Stimulated activated CD4-positive, alpha-beta T cell treated with anti-CD3 and anti-CD28 coated beads, Interleukin-1b, Interleukin-23, amount 100 ng/mL, for 24 hours (primary cell): ENCODE results near the gene POLE3.
A peak's percentile ranks its signal among the peaks of the same experiment; 100 is the strongest.
"Not testable (repeated sequence)": the region's sequence is repeated elsewhere in the genome, so short reads cannot be mapped to it uniquely, and the experiment has no call there.

Source experiments
- DNase-seq, 4 experiments: peaks; one replicate each; pipeline ENCODE4 v3.0.0-alpha.2; 2020; ENCODE audit warnings: low read depth in 4 of 4, low spot score in 1 of 4

The POLE3 gene, protein sequence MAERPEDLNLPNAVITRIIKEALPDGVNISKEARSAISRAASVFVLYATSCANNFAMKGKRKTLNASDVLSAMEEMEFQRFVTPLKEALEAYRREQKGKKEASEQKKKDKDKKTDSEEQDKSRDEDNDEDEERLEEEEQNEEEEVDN

DNA sequence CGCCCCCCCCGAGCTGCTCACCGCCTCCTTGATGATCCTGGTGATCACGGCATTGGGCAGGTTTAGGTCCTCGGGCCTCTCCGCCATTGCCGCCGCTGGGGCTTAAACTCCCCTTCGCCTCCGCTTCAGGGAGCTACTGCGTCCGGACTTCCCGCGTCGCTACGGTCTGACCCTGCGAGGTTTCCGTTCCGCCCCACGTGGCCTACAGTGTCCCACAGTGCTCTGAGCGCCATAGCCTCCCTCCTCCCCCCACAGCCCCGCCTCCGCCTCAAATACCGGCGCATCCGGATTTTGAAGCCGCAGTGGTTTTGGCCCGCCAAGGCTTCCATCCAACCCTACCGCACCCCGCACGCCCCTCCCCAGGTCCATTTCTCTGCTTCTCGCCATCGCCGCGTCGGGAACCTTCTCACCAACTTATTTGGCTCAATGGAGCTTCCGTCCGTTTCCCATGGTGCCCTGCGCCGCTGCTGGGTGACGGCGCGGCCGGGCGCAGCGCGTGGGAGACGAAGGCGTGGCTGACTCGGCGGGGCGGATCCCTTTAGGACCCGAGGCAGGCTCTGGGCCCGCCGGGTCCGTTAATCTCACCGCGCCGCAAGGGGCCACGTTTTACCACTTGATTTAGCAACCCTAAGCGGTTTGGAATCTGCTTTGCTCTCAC is at the start of gene POLE3, which contains the start of gene C9orf43:
Gene POLE3 (minus strand): TSS at position 469 of the 658 bp plus-strand sequence. CDS start 382 bp downstream, at position 87.
Gene C9orf43 (plus strand): TSS at position 541 of the 658 bp plus-strand sequence. CDS start 2,747 bp downstream, outside the sequence.
- DNase-seq, result peak; percentile 84 to 93 (median 88)

DNA sequence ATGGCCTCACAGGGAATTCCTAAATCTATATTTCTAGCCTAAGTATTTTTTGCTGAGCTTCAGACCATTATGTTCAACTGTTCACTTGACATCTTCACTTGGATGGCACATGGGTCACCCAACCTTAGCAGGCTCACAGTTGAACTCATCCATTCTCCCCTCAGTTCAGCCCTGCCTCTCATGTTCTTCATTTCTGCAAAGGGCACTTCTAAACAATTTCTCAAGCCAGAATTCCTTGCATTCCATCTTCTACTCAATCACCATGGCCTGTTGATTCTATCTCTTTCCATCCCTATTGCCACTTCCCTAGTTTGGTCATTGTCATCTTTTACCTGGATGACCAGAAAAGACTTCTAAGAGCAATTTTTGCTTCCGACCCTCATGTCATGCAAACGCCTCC is 45.8 kb upstream of the POLE3 start:
- DNase-seq, result no peak

DNA sequence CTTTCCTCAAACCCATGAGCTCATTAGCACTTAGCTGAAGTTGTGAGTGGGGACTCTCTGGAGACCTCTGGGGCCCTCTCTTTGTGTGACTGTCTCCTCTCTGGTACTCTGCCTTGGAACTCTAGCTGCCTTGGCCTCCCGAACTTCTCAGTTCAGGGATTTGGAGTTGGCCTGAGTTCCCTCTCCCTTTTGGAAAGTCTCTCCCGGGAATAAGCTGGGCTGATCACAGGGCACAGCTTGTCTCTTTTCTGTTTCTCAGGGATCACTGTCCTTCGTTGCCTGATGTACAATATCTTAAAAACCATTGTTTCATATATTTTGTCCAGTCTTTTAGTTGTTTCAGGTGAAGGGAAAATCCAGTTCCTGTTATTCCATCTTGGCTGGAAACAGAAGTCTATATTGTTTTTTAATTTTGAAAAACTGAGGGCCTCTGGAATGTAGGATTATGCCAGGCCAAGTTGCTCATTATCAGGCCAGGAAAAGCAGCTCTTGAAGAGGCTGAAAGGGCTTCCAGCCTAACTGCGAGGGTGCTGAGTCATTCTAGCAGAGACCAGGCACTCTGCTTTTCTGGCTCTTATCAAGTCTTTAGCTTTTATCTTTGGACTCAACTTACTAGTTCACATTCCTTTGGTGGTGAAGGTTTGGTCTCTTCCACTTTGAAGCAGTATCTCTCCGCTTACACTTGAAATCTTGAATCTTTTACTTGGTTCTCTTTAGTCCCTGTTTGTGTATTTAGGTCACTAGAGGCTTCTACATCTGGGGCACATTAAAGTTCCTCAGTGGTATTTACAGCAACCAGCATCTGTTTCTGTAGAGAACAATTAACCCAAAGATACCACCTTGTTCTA is 44.7 kb upstream of the POLE3 start:
- no peak for DNase-seq

DNA sequence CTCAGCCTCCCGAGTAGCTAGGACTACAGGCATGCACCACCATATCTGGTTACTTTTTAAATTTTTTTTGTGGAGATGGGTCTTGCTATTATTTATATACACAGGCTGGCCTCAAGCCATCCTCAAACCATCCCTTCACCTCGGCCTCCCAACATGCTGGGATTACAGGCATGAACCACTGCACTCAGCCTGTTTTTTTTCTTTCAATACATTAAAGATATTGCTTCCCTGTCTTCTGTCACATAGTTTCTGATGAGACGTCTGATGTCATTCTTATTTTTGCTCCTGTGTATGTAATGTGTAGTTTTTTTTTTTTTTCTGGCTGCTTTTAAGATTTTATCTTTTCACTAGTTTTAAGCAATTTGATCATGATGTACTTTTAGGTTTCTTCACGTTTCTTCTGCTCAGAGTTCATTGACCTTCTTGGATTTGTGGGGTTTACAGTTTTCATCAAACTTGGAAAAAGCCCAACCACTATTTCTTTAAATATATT is 41.7 kb upstream of the POLE3 start:
- no peak for DNase-seq

DNA sequence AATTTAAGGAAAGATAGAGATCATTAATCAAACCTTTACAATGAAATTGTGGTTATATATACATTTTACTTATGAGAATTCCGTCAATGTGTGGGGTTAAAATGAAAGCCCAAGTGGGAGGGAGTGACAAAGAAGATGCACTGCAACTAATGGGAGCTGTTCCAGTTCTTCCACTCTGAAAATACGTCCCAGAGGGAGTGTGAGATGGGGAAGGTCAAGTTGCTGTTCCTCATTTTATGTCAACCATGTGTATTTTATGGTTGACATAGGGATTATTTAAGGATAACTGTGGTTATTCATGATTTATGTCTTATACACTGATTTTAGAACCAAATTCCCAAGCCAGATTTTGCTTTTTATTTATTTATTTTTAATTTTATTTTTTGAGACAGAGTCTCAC is 38.9 kb upstream of the POLE3 start:
- DNase-seq, result no peak

DNA sequence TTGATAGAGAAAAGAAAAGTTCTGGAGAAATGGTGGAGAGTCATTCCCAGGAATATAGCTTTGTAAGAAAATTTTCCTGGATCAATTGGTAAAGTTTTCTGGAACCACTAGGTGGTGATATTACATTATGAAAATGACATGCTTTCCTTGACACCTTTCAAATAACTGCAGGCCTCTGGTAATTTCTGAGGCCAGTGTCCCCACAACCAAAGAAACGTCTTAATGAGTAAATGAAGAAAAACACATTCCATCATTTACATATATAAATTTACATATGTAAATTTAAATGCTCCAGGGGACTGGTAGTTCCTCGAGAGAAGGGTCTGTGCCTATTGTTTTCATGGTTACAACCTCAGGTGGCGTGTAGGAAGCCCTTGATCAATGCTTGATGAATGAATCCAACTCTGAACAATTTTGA is 35.9 kb upstream of the POLE3 start:
- no peak for DNase-seq

DNA sequence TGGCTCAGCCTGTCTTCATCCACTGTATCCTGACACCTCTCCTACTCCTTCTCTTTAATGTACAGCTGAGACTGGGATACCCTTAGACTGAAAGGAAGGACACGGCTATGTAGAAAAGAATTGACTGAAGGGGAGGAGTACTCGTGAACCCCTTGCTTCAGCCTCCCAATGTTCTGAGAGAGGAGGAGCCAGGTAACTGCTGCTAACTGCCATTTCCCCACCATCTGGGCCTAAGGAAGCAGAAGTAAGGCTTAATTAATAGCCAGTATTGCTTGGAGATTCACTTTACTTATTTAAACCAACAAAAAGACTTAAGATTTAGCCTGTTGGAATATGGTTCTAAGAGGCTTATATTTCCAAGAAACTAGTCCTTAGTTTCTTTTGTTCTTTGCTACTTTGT is 34.3 kb upstream of the POLE3 start:
- no peak for DNase-seq

DNA sequence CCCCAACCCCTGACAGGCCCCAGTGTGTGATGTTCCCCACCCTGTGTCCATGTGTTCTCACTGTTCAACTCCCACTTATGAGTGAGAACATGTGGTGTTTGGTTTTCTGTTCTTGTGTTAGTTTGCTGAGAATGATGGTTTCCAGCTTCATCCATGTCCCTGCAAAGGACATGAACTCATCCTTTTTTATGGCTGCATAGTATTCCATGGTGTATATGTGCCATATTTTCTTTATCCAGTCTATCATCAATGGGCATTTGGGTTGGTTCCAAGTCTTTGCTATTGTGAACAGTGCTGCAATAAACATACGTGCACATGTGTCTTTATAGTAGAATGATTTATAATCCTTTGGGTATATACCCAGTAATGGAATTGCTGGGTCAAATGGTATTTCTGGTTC is 27.2 kb upstream of the POLE3 start:
- not testable (repeated sequence) for DNase-seq

DNA sequence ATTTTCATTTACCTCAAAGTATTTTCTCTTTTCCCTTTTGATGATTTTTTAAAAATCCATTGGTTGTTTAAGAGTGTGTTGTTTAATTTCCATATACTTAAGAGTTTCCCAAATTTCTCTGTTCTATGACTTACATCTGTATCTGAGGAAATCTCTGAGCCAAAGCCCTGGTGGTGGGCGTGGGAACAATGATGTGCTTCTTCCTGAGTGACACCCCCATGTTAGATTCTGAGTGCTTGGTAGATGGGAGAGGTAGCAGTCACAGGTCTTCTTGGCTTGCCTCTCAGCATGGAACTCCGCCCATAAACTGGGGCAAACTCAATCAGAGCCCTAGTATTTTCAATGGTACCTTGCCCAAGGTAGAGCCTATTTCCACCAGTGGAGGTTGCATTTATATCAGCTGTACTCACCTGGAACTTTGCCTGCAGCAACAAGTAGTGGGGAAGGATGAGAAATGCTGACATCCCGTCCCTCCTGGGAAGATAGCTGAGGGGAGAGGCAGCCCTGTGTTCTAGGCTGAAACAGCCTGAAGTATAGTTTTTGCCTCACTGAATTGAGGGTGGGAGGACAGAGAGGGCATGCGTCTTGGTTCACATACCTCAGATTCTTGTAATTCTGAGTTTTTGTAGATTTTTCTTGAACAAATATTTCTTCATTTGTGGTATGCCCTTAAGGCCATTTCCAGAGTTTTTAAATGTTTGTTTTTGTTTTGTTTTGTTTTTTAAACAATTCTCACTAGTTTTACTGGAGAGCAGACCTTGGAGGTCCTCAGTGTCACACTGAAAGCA is 26.4 kb upstream of the POLE3 start:
- no peak for DNase-seq

DNA sequence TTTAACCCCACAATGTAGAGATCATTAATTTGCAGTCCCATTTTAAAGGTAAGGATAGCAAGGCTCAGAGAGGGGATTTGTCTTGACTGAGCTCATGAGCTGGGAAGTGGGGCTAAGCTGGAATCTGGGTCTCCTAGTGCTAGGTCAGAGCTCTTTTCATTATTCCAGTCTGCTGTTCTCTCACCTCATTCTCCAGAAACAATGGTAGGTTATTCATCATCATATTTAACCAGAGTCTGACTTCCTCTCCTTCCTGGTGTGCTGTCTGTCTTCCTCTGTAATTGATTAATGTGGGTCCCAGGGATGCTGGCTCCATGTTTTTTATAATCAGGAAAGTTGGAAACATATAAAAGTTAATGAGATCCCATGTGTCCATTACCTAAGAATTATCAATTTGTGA is 20.7 kb upstream of the POLE3 start:
- DNase-seq, result no peak

DNA sequence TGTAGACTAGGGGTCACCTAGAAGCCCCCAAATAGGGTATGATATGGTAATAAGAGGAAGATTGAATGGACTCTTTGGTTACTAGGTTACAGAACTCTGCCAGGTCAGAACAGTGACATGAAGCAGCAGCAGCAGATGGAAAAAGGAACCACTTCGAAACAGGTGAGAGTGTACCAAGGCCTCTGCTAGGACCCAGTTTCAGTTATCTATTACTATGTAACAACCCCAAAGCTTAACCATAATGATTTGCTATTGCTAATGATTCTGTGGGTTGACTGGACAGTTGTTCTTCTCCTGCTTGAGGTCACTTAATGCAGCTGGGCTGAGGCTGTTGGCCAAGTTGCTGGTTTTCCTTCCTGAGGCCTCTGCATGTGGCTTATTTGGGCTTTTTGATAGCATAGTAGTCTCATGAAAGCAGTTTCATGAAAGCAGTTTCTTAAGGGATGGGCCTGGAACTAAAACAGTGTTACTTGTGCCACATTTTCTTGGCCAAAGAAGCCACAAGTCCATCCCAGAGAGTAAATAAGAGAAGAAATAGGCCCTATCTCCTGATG is 17.7 kb upstream of the POLE3 start:
- no peak for DNase-seq

DNA sequence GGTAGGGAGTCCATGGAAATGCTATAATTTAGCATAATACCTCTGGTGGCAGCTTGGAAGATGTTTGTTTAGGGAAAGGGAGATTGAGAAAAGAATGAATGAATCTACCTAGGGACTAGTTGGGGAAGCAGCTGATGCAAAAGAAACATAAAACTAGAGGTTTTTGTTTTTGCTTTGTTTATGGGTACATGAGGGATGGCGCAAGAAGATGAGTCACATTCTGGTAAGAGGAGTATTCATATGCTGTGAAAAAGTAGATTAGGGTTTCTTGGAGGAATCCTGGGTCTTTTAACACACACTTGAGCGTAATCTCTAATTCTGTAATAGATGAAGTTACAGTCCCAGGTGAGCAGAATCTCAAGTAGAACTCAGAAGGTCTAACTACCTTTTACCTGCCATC is 17.2 kb upstream of the POLE3 start:
- DNase-seq, result no peak

DNA sequence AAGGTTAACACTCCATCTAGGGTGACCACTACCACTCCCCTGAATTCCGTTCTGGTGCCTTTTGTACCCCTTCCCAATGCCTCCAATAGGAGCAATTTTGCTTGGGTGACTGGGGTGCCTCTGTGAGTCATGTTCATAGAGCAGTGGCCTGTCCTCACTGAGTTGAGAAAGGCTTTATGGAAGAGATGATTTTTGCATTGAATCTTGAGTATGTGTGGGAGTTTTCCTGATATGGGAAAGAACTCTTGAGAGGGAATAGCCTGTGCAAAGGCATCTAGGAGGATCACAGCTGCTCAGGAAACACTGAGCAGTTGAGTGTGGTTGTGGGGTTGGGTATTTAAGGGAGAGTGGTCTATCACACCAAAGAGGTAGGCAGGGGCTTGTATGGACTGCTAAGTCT is 16.2 kb upstream of the POLE3 start:
- DNase-seq, result no peak

DNA sequence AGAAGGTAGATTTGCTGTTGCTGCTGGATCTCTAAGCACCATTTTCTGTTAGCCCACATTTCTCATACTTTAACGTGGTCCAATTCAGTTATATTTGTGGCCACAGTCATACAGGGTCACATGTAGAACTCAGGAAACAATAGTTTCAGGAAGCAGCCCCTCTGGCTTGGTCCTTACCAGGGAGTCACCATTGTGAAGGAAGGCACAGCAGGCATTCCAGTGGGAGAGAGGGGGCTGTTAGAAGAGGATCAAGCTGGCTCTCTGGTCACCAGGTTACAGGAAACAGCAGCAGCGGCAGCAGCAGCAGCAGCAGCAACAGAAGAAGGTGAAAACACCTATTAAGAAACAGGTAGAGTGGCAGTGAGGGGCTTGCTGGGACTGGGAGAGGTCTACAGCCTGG is 14.6 kb upstream of the POLE3 start:
- DNase-seq, result no peak

DNA sequence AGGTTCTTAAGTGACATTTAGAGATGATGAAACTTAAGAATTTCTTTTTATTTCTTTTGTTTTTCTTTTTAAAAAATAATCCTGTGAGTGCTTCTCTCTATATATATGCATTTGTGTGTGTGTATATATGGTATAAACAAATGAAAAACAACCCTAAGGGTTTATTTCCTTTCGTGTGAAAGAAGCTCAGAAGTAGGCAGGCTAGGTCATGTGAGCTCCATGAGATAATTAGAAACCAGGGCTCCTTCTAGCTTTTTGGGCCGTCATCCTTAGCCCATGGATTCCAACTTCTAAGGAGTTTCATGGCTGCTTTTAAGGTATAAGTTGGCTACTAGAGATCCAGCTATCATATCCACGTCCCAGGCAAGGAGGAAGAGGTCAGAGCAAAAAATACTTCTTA is 11.3 kb upstream of the POLE3 start:
- no peak for DNase-seq

DNA sequence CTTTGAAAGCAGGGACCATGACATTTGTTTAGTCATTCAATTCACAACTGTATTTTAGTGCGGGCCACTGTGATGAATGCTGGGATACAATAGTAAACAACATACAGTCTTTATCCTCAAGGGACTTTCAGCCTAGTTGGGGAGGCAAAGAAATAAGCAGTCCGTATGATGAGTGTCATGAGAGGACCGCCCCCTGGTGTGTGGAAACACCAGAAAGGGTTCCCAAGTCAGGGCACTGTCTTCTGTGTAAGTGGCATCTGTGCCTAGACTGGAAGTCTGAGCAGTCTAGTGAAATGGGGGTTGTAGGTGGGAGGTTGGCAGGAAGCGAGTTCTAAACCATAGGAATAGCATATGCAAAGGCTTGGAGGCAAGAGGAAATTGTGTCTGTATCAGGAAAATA is 6.9 kb upstream of the POLE3 start:
- DNase-seq, result no peak

DNA sequence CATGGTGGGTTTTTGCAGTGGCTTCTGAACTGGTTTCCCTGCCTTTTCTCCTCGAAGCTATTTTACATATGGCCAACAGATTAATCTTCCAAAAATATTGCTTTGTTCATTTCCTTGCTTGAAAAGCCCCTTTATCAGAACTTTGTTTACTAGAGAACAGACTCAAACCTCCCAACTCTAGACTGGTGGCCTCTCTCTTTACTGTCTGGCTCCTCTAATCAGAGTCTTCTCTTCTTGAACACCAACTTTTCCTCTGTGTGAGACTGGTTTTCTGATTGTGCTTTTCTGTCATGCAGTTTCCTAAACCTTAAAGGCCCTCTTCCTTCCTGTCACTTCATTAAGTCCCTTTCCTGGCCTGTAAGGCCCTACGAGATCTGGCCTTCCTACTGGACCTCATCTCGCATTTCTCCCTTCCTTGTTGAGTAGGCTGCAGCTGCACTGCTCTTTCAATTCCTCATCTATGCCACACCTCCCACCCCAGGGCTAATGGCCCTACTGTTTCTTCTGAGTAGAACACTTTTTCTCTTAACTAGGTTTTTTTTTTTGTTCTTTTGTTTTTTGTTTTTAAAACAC is 5.8 kb upstream of the POLE3 start:
- no peak for DNase-seq

DNA sequence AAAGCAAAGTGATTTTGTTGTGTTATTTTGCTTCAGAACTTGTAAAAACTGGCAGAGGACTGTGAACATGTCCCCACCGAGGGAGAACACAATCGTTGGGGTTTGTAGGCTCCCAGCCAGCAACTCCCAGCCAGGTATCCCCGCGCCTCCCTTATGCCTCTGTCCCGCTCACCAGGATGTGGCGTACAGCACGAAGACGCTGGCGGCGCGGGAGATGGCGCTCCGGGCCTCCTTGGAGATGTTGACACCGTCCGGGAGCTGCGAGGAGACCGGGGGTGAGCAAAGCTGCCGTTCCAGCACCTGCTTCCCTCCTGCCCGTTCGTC is 630 bp downstream of the POLE3 start:
- DNase-seq, result no peak

DNA sequence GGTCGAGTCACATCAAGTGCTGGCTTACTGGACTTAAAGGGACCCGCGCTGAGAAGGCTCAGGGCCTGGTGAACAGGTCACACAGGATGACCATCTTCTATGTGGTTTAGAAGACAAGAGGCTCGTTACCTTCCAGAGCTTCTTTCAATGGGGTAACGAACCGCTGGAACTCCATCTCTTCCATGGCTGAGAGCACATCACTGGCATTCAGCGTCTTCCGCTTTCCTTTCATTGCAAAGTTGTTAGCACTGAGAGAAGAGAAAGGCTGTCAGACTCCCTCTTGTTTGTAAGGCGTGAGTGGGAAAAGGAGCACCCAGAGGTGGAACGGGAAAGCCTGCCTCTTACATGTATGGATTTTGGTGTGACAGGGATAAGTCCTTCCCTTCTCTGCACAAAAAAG is 994 bp downstream of the POLE3 start:
- no peak for DNase-seq

DNA sequence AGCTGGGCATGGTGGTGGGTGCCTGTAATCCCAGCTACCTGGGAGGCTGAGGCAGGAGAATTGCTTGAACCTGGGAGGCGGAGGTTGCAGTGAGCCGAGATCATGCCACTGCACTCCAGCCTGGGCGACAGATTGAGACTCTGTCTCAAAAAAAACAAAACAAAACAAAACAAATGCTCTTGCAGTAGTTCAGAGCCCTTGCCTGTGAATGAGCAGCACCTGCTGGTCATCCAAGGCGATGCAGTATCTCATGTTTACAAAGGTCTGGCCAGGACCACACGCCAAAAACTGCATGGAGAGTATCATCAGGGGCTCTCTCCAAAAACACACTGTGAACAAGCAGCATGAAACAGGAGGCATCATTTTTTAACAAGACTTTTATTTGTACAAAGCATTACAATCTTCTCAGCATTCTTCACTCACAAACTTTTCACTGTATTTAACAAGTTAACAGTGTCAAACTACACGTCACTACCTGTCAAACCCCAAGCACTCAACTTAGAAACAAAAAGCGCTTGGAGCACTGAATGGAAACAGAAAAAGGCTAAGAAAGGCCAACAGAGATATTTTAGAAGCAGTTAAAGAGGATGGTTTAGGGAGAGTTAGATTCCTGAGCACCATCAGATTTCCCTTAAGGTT is 3.5 kb downstream of the POLE3 start:
- peak in 2 of 4 experiments; percentile 24 to 30 for DNase-seq
